ENCODE data around the gene SPDEF.

DNA sequence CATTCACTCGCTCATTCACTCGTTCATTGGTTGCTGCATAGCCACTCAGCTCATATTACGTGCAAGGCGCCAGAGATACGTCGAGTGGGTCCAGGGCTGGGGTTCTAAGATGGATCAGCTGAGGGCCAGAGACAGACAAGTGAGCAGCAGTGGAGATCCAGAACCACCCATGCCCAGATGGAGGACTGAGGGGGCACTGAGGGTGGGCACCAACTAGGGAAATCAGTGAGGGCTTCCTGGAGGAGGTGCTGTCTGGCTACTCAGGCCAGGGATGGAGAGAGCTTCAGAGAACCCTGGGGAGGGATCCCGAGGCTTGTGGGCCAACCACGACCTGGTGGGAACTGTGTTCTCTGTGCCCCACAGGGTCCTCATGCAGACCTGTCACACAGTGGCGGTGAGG, 364 bp upstream of the SPDEF start:
- TF ChIP-seq, protein P1, sequence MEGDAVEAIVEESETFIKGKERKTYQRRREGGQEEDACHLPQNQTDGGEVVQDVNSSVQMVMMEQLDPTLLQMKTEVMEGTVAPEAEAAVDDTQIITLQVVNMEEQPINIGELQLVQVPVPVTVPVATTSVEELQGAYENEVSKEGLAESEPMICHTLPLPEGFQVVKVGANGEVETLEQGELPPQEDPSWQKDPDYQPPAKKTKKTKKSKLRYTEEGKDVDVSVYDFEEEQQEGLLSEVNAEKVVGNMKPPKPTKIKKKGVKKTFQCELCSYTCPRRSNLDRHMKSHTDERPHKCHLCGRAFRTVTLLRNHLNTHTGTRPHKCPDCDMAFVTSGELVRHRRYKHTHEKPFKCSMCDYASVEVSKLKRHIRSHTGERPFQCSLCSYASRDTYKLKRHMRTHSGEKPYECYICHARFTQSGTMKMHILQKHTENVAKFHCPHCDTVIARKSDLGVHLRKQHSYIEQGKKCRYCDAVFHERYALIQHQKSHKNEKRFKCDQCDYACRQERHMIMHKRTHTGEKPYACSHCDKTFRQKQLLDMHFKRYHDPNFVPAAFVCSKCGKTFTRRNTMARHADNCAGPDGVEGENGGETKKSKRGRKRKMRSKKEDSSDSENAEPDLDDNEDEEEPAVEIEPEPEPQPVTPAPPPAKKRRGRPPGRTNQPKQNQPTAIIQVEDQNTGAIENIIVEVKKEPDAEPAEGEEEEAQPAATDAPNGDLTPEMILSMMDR (IDR thresholded peaks at IDR 0.05) = no peak
- no peak for TF ChIP-seq POLR2A (IDR thresholded peaks at IDR 0.05)
